NCI-H1930 (cell line): ENCODE measurements around the gene ALPP.
"Not testable (repeated sequence)": the region's sequence is repeated elsewhere in the genome, so short reads cannot be mapped to it uniquely, and the experiment has no call there.

Experiments used
- DNase-seq, 2 experiments: peaks; one replicate each; lab custom pipeline; 2025; lab: John Stamatoyannopoulos, UW

Gene ALPP

DNA sequence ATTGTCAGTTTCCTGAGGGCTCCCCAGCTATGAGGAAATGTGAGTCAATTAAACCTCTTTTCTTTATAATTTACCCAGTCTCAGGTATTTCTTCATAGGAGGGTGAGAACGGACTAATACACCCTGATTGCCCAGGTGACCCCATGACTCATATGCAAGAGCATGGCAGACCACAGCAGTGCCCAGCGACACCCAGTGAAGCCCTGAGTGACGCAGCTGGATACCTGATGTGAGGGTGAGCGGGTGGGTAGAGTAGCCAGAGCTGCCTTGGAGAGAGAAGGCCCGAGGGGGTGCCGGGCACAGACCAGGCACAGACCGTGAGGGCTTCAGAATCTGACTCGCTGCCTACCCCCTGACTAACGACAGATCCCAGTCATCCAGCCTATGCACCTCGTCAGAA is 43.5 kb downstream of the ALPP start:
- DNase-seq = no peak

DNA sequence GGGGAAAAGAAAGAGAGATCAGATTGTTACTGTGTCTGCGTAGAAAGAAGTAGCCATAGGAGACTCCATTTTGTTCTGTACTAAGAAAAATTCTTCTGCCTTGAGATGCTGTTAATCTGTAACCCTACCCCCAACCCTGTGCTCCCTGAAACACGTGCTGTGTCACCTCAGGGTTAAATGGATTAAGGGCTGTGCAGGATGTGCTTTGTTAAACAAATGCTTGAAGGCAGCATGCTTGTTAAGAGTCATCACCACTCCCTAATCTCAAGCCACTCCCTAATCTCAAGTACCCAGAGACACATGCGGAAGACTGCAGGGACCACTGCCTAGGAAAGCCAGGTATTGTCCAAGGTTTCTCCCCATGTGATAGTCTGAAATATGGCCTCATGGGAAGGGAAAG is 44.4 kb downstream of the ALPP start:
- not testable (repeated sequence) for DNase-seq

DNA sequence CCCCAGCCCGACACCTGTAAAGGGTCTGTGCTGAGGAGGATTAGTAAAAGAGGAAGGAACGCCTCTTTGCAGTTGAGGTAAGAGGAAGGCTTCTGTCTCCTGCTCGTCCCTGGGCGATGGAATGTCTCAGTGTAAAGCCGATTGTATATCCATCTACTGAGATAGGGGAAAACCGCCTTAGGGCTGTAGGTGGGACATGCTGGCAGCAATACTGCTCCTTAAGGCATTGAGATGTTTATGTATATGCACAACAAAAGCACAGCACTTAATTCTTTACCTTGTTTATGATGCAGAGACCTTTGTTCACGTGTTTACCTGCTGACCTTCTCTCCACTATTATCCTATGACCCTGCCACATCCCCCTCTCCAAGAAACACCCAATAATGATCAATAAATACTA is 44.9 kb downstream of the ALPP start:
- DNase-seq = not testable (repeated sequence)

DNA sequence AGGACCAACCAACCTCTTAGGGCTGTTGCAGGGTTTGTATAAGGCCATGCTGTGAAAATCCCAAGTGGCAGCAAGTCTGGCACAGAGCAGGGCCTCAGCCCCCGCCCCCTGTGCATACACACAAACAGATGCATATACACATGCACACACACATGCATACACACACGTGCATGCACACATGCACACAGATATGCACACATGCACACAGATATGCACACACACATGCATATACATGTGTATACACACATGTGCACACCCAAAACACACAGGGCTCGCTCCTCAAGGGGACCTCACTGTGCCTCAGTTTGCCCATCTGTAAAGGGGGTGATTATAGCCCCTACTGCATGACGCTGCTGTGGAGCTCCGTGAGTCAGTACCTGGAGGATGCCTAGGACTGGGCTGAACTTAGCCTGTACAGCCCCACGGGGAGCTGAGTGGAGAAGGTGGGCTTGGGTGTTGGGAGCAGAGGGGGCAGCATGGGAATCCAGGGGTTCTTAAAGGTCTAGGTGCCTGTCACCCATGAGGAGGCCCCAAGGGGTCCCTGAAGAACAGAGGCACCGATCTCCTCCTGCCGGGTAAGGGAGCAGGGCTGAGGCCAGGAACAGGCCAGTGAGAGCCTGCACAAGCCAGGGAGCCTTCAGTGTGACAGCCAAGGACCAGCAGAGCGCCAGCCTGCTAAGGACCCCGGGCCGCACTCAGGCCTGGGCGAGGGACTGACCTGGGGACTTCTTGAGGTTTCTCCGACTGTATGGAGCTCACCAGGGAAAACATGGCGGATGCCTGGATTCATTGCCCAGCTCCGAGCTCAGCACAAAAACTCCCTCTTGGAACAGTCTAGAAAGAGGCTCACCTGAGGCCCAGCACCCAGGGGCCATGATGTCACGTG is 53.4 kb downstream of the ALPP start:
- no peak for DNase-seq
